Osteoblast (primary cell): Measurements from ENCODE around the gene LRIF1. TPM values are rescaled to one million over a fixed set of nuclear protein-coding genes. Genes with fewer than 3 reads are reported as not detected.
A peak's percentile ranks its signal among the peaks of the same experiment; 100 is the strongest.

Source experiments
- DNase-seq: peaks from one replicate; pipeline ENCODE4 v3.0.0; 2011; ENCODE audit warnings: low spot score, mixed read lengths; ENCODE audit not compliant: insufficient read length; ENCODE audit errors: missing footprints
- H2AFZ ChIP-seq: 2 replicates; pipeline ENCODE4 v1.6.0; 2011; ENCODE audit warnings: mild to moderate bottlenecking, low read length
- H3K27ac ChIP-seq: 2 replicates; pipeline ENCODE4 v1.5.1; 2011; ENCODE audit warnings: mild to moderate bottlenecking, low read depth, low read length, moderate library complexity
- H3K27me3 ChIP-seq: 2 replicates; pipeline ENCODE4 v1.6.0; 2012; ENCODE audit warnings: mild to moderate bottlenecking, control low read depth, inconsistent platforms, low read length, moderate library complexity; ENCODE audit not compliant: insufficient read depth
- H3K36me3 ChIP-seq: 2 replicates; pipeline ENCODE4 v1.5.1; 2011; ENCODE audit warnings: mild to moderate bottlenecking, low read length, control low read depth, moderate library complexity; ENCODE audit not compliant: insufficient read depth
- H3K4me1 ChIP-seq: 2 replicates; pipeline ENCODE4 v1.5.1; 2011; ENCODE audit warnings: mild to moderate bottlenecking, low read length, control low read depth, moderate library complexity; ENCODE audit not compliant: insufficient read depth
- H3K4me2 ChIP-seq: 2 replicates; pipeline ENCODE4 v1.6.0; 2011; ENCODE audit warnings: mild to moderate bottlenecking, low read length; ENCODE audit not compliant: insufficient read depth
- H3K4me3 ChIP-seq: fragments of 200-600 bp; sonication (generic); 3 replicates; pipeline ENCODE4 v1.5.1; 2012; ENCODE audit warnings: mild to moderate bottlenecking, low read length, inconsistent platforms; ENCODE audit not compliant: insufficient read depth
- H3K79me2 ChIP-seq: 2 replicates; pipeline ENCODE4 v1.6.0; 2012; ENCODE audit warnings: mild to moderate bottlenecking, low read length, control low read depth, inconsistent platforms; ENCODE audit not compliant: insufficient read depth
- H3K9me3 ChIP-seq: 2 replicates; pipeline ENCODE4 v1.5.1; 2011; ENCODE audit warnings: low read depth, low read length, control low read depth
- H4K20me1 ChIP-seq: 2 replicates; pipeline ENCODE4 v1.6.0; 2012; ENCODE audit warnings: mild to moderate bottlenecking, low read length, control low read depth; ENCODE audit not compliant: insufficient read depth
- CTCF ChIP-seq: IDR thresholded peaks from 2 replicates; pipeline ENCODE4 v1.5.1; 2011; ENCODE audit warnings: mild to moderate bottlenecking, low read depth, low read length, moderate library complexity; ENCODE audit errors: extremely low read depth
- total RNA-seq: library from RNA; depleted of rRNA; stranded (reverse); fragments of >200 nt; gene quantifications from 2 replicates; pipeline ENCODE4 v1.2.3, GENCODE V29; 2012

Gene LRIF1
- total RNA-seq, 1 donor, result 10.5 TPM

GRCh38 chr1:110903853-110904500 is 59.7 kb downstream of the LRIF1 start:
- H3K36me3 ChIP-seq, result no peaks in the 10 kb centered on the region
- DNase-seq, result no peak
- H3K9me3 ChIP-seq, result no peaks in the 10 kb centered on the region
- no peak overlapping the region for H2AFZ ChIP-seq
- no peak overlapping the region for H3K4me3 ChIP-seq
- no peak overlapping the region for H3K4me2 ChIP-seq
- H3K27me3 ChIP-seq, result no peaks in the 10 kb centered on the region
- H4K20me1 ChIP-seq, result no peaks in the 10 kb centered on the region
- no peaks in the 10 kb centered on the region for H3K79me2 ChIP-seq
- H3K4me1 ChIP-seq, result no peaks in the 10 kb centered on the region
- no peak for TF ChIP-seq CTCF
- H3K27ac ChIP-seq, result no peak overlapping the region

GRCh38 chr1:110902820-110903463 is 60.8 kb downstream of the LRIF1 start:
- Histone ChIP-seq H3K4me1 (no peaks in the 10 kb centered on the region), H3K79me2 (no peaks in the 10 kb centered on the region), H3K27ac (no peak overlapping the region), H3K36me3 (no peaks in the 10 kb centered on the region), H4K20me1 (no peaks in the 10 kb centered on the region), H3K4me2 (no peak overlapping the region), H2AFZ (no peak overlapping the region), H3K9me3 (no peaks in the 10 kb centered on the region), H3K4me3 (no peak overlapping the region), H3K27me3 (no peaks in the 10 kb centered on the region)
- peak; percentile 42 for DNase-seq
- no peak for TF ChIP-seq CTCF

GRCh38 chr1:110899458-110899843 is 64.3 kb downstream of the LRIF1 start:
- no peak for TF ChIP-seq CTCF
- Histone ChIP-seq H3K27me3 (no peaks in the 10 kb centered on the region), H3K9me3 (no peaks in the 10 kb centered on the region), H3K4me1 (no peaks in the 10 kb centered on the region), H2AFZ (no peak overlapping the region), H3K79me2 (no peaks in the 10 kb centered on the region), H3K4me2 (no peak overlapping the region), H3K36me3 (no peaks in the 10 kb centered on the region), H3K27ac (no peak overlapping the region), H3K4me3 (no peak overlapping the region), H4K20me1 (no peaks in the 10 kb centered on the region)
- no peak for DNase-seq

GRCh38 chr1:110898734-110899457 is 64.8 kb downstream of the LRIF1 start:
- Histone ChIP-seq H3K27me3 (no peaks in the 10 kb centered on the region), H3K27ac (no peak overlapping the region), H3K36me3 (no peaks in the 10 kb centered on the region), H3K4me3 (no peak overlapping the region), H3K79me2 (no peaks in the 10 kb centered on the region), H3K9me3 (no peaks in the 10 kb centered on the region), H3K4me2 (no peak overlapping the region), H4K20me1 (no peaks in the 10 kb centered on the region), H2AFZ (no peak overlapping the region), H3K4me1 (no peaks in the 10 kb centered on the region)
- no peak for TF ChIP-seq CTCF
- no peak for DNase-seq
